NCI-H748 treated with DMSO at 0.1 percent for 48 hours (cell line): ENCODE measurements around the gene CTNNBL1.
"Not testable (repeated sequence)": the region's sequence is repeated elsewhere in the genome, so short reads cannot be mapped to it uniquely, and the experiment has no call there.

Source experiments
- DNase-seq: peaks from one replicate; lab custom pipeline; 2025; lab: John Stamatoyannopoulos, UW

CTNNBL1 gene

DNA sequence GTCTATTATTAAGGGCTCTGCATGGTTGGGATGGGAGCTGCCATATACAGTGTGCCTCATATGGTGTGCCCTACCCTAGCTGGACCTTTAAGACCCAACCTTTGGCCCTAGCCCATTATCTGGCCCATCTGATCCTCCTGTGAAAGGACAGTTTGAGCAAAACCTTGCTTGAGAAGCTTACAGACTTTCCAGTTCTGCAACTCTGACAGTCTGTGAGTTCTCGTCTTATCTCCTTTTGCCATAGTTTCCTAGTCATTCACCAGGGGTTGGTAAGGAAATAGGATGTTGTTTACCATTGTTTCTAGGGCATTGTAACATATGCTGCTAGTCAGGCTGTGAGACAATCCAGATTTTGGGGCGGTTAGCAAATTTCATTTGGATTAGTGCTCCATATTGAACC, 17.2 kb downstream of the CTNNBL1 start:
- DNase-seq = no peak

DNA sequence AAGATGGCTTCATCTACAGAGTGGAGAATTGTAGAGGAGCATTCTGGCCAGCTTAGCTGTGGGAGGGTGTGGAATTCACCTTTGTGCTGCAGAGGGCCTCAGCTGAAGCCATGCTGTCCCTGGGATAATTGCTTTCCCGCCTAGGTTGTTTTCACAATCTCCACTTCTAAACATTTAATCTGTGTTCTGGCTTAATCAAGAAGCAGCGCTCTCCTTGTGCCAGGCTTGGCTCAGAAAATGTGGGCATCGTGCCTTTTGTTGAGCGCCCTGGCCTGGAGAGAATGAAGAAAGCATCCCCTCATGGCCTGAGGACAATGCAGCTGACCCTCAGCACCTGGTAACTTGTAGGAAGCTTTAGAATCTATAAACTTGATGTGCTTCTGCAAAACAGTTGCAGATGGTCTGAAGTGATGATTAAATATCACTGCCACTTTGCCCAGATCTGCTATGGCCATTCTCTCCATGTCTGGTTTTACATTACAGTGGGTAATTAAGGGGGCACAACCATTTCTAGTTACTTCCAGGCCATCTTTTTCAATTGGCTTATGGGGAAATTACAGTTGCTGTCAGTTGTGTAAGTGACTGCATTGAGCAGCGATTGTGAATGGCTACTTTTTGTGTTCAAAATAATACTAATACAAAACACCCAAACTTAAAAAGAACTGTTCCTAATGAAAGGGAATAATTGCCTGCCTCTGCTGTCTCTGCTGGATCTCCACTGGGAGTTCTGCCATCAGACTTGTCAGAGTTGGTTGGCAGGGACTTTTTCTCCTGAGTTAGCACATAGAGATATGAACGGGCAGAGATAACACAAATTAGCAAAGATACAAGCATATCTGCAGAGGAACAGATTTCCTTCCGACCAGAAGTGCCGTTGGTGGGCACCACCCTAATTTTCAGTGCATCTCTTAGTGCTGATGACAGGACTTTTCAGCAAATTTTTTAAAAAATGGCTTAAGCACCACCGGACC, 18.4 kb downstream of the CTNNBL1 start:
- DNase-seq = no peak

DNA sequence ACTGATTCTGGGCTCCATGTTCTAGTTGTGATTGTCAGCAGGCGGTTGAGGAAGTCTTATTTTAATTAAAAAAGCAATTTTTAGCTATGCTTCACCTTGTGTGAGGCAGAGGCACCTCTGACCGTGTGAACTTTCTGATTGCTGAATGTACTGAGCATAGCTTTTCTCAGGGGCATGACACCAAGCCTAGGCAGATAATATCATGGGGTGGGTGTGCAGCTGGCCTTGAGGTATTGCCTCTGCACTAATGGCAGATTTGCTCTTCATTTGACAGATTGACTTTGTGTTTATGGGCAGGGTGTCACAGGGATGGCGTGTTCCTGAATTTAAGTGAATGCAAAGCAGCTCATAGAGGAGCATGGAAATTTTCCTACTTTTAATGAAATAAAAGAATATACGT, 19.6 kb downstream of the CTNNBL1 start:
- no peak for DNase-seq

DNA sequence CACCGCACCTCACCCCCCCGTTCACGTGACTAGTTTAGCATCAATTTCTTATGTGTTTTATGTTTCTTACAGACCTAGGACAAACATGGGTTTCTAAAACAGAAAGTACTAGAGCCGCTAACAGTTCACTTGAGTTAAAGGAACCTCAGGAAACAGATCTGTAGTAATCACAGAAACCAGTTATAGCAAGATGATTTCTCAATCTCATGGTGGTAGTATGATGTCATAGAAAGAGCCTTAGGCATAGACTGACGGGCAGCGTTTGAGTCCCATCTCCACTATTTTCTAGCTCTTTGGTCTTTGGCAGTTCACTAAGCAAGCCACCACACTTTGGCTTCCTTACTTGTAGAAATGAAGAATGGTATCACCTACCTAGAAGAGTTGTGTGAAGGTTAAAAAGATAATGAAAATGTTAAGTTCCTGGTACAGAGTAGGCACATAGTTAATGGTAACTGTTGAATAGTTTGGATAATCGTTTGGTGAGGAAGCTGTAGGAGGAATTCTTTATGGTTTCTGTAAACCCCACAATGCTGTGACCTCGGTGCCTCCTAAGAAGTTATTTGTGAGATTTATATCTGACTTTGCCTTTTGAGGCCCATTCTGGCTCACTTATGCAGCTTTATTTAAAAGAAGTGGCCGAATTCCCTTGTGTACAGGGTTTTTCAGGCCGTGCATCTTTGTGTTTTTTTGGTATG, 21.3 kb downstream of the CTNNBL1 start:
- DNase-seq = no peak

DNA sequence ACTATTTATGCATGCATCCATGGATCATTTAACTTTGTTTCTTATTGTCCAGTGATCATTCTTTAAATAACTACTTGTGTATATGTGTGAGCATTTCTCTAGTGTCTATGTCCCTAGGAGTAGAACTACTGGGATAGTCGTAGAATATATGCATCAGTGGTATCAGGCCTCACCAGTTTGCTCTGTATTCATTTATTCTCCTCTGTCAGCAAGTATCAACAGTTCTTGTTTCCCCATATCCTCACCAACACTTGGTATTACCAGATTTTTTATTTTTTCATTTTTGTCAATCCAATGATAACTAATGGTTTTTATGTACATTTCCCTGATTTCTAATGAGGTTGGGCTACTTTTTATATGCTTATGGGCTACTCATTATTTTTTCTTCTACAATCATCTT, 27.9 kb downstream of the CTNNBL1 start:
- DNase-seq = no peak

DNA sequence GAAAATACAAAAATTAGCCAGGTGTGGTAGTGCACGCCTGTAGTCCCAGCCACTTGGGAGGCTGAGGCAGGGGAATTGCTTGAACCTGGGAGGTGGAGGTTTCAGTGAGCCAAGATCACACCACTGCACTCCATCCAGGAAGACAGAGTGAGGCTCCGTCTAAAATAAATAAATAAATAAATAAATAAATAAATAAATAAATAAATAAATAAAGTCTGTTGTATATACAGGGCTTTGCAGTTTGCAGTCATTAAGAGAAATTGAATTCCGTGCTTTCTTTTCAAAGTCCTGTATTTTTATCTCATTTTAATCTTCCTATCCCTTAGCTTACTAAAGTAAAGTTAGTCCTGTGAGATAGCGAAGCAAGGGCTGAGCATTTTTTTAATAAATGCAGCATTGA, 28.5 kb downstream of the CTNNBL1 start:
- not testable (repeated sequence) for DNase-seq

DNA sequence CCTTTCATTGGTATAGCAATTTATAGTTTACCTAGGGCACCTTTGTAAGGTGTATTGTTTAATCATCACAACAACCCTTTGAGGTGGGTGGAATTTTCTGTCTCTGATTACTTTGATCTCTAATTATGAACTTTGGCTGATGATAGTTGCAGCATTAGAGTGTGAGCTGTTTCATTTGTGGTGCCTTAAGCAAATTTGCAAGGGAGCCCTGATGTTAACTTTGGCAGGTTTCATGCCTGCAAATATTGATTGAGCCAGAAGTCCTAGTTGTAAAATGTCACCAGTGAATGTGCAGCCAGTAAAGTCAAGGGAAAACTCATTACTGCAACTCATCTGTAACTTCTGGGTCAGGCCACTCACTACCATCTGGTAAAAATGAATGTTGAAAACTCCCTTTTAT, 29.8 kb downstream of the CTNNBL1 start:
- DNase-seq = no peak

DNA sequence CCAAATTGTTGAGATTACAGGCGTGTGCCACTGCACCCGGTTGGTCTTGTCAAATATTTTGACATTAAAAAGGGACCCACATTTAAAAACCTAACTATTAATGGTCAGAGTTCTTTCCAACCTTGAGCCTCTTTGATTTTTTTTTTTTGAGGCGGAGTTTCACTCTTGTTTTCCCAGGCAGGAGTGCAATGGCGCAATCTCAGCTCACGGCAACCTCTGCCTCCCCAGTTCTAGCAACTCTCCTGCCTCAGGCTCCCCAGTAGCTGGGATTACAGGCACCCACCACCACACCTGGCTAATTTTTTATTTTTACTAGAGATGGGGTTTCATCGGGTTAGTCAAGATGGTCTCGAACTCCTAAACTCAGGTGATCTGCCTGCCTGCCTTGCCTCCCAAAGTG, 31.3 kb downstream of the CTNNBL1 start:
- no peak for DNase-seq

DNA sequence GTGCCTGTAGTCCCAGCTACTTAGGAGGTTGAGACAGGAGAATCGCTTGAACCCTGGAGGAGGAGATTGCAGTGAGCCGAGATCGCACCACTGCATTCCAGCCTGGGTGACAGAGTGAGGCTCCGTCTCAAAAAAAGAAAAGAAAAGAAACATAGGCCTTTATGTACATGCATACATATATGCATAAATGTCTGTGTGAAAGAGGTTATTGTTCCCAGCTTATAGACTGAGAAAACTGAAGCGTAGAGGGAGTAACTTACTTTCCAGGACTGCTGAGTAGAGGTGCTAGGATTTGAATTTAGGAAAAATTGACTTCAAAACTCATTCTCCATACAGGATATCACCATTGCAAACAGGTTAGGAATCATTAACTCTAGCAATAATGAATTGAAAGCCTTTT, 32.0 kb downstream of the CTNNBL1 start:
- DNase-seq = no peak

DNA sequence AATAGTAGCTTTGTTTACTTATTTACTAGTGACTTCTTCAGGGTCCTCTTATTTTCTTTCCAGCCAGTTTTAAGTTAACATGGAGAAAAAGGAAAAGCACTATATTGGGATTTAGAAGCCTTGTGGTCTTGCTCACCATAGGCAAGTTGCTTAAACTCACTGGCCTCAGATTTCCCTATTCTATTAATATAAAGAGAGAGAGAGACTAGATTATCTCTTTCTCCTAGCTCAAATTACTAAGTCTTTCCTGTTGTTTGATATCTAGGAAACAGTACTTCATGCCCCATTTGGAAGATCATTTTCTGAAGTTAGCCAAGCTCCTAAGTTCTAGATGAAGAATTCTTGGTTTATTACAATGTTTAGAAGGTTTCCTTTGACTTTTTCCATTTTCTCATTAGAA, 32.5 kb downstream of the CTNNBL1 start:
- no peak for DNase-seq

DNA sequence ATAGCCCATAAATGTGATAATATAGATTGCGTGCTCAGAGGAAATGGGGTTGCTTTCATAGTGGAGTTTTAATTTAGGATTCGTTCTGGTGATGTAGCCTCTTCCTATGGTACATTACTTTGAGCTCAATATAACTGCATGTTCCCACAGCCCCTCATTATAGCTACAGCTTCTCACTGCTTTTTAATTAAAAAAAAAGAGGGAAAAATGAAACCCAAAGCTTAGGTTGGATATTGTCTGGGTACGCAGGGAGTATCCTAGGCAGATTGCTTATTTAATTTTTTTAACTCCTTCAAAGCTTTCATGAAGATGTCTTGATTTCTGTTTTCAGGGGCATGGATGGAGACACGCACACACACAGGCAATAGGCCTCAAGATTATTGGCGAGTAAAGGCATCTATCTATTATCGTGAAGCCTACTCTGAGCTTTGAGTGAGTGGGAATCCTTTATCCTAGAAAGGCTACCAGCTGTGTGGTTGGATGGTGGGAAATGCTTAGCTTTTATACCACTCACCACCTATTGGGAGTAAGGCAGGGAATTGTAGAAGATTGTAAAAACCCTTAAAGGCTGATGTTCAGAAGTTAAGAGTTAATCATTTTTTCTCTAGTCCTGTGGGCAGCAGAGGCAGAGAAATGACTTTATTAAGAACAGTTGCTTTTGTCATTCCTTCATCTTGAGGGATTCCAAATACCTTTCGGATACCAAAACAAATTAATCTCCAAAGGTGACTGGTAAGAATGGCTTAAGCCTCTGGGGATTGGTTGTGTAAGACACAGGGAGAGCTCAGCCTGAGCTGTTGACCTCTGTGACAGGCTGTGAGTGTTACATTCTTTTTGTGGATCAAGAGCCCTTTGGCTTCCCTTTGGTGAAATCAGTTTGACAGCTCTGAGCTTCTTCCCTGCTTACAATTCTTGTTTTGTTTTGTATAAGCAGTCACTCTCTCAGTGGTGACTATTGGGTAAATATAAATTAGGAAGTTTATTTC, 33.4 kb downstream of the CTNNBL1 start:
- no peak for DNase-seq

DNA sequence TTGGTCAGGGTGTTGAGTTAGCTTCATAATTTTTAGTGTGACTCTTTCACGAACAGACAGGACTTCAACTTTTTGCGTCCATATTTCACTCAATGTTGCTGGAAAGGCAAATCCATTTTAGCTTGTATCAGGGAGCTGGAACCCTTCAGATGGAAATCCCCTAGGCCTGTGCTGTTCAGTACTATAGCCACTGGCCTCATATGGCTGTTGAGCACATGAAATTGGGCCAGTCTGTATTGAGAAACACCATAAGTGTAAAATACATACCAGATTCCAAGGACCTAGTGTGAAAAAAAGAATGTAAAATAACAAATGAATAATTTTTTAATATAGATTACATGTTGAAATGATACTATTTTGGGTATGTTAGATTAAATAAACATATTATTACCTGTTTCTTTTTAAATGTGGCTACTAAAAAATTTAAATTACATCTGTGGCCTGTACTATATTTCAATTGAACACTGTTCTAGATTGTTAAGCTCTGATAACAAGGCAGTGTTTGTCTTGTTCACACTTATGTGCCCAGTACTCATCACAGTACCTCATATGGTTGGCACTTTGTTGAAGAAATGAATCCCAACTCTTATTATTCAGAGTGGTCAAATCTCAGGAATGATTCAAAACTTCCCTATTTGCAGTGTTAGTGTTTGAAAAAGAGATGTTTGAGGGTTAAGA, 34.3 kb downstream of the CTNNBL1 start:
- DNase-seq = no peak

DNA sequence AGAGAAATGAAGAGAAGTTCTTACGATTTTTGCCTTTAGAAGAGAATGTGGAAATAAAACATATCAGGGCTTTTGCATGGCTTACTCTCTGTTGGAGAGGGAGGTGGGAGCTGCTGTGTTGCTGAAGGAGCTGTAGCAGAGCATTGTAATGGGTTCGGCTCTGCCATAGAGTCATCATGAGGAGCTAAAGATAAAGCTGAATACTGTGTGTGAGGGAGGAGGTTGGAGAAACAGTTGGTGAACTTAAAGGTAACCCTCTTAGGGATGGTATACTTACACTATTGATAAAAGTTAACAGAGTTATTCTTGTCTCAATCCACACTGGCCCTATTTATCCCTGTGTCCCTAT, 34.8 kb downstream of the CTNNBL1 start:
- no peak for DNase-seq

DNA sequence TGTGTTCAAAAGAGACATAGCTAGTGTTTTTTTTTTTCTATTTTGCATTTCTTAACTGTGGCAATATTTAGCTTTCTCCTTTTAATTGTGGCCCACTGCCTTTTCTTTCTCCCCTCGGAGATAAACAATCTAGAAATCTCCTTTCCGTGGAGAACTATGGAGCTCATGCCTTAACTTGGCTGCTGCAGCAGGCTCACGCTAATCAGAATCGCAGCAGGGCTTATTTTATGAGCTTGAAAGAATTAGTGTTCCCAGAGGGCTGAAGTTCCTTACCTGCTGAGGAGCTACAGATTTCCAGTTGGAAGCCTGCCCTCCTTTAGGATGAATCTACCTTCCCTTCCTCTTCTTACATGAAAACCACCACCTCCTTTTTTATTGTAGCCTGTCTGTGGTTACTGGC, 35.6 kb downstream of the CTNNBL1 start:
- DNase-seq = no peak

DNA sequence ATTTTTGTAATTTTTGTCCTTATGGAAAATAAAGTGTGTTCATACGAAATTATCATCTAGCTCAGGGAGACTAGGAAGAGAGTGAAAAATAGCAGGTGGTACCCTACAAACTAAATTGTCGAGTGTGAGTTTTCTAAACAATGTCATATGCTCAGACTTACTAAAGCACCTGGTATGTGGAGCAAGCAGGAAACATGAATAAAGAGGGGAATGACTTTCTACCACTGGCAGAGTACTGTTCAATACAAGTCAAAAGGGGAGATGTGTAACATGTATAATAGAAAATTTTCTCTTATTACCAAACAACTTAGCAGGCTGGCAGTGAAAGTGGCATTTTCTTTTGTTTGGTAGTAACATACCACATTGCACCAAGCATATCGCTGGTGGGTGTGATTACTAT, 36.1 kb downstream of the CTNNBL1 start:
- DNase-seq = no peak

DNA sequence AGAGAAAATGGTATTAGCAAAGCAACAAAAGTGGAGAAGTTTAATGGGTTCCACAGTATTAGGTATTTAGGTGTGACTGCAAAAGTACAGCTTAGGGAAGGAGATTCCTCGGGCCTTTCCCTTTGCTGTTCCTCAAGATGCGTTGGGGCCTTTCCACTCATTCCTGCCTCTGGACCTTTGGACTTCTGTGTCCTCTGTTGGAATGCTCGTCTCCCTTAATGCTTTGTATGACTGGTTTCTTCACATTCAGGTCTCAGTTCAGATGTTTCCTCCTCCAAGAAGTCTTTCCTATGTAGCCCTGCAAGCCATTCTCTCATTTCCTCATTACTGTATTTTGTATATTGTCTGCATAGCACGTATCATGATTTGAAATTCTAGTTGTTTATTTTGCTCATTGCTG, 39.6 kb downstream of the CTNNBL1 start:
- DNase-seq = no peak

DNA sequence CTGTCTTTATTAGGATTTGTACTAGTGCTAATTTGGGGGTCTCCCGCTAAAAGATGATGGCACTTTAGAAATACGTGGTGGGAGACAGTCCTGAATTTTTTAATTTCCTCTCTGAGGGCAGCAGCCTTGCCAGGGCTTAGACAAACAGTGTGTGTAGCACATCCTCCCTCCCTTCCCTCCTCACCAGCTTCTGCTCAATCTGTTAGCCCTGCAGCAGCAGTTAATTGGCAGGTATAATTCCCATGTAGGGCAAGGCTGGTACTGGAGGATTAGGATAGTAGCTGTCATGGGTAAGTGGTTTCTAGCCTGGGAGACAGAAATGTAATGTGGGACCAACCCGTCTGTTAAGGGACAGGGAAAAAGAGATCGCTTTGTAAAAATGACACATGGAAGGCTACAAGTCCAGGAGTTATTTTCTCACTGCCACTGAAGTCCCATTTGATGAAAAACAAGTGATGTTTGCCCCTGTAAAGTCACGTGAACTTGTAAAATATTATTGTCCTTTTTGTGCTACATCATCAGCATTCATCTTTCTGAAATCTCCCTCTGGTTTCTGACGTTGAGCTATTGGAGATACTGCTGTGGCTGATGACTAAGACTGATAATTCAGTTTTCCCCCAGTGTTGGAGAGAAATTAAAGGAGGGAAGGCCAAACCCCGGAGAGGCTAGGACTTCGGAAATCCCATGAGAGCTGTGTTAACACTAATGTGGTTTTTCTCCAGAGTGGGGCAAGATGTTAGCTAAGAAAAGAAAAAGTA, 40.6 kb downstream of the CTNNBL1 start:
- DNase-seq = no peak

DNA sequence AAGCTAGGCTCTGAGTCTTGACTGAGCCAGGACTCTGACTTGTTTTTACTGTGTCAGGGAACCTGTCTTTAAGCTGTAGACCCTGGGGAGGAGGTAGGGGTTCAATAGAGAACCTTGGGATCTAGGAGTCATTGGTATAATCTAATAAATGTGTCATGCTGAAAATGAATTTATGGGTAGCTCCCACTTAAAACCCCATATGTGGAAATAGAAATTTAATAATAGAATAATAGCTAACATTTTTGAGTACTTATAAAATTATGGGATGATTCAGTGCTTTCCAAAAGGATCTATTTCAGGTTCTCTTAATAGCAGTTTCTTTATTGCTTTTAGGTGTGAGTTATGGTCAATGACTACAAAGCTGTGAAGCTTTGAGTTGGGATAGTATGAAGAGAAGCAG, 41.7 kb downstream of the CTNNBL1 start:
- DNase-seq = no peak

DNA sequence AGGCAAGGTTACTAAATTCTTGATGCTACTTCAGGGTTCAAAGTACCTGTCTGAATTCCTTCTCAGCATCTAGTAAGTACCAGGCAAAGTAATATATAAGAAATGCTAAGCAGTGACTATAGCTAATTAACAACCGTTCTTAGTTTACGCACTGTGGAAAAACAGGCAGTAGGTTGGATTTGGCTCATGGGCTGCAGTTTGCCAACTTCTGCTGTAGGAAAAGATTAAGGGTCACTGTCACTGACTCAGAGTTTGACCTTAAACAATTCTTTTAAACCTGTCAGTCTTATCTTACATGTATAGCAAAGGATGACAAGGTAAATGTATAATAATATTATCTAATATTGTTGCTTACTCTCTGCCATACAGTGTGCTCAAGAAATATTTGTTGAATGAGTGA, 42.3 kb downstream of the CTNNBL1 start:
- DNase-seq = no peak

DNA sequence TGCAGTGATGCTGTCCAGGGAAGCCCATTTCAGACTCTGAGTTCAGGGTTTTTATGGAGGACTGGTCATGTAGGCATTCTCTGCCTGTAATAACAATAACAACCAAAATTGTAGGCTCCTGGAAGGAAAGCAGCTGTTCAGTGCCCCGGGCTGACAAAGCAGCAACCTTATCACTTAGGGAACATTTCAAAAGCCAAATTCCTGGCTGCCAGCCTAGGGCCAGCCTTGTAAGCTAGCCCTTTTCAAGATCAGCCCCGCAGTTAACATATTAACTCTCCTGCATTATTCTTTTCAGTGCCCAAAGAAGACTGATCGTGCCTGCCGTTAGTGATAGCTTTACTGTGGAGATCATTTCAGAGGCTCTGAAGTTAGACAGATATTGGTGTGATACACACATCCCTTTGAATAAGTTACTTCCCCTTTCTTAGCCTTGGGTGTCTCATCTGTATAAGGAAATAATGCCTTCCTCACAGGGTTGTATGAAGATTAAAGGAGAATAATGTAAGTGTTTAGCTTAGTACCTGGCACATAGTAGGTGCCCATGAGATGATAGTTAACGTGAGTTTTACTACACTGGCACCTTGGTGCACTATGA, 44.1 kb downstream of the CTNNBL1 start:
- DNase-seq = no peak

DNA sequence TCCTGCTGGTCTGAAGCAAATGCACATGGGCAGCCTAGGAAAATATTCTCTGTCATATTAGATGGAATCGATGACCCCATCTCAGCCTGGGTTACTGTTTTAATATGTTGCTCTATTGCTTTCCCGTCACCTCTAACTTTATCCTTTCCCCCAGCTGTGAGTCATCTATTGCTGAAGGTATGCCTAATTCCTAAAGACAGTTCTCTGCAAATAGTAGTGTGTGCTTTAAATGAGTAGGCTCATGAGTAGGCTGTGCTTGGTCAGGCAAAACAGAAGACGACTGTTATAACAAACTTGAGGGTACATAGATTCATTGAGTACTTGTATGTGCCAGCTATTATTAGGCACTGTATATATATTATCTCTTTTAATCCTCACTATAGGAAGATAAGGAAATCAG, 47.2 kb downstream of the CTNNBL1 start:
- no peak for DNase-seq
